WTC11 (cell line): ENCODE measurements around the gene EFNA5. TPM values are rescaled to one million over a fixed set of nuclear protein-coding genes. Genes with fewer than 3 reads are reported as not detected.
A peak's percentile ranks its signal among the peaks of the same experiment; 100 is the strongest.

Experiments
- ATAC-seq: fragments of 200-7000 bp; cut with Tn5 transposase; 2 replicates; pipeline ENCODE4 v1.10.0; 2021; ENCODE audit warnings: mild to moderate bottlenecking, moderate library complexity
- CTCF ChIA-PET: fragments of 300-600 bp; sonication (Branson Sonifier 250); formaldehyde crosslinking; loops from one replicate; lab custom pipeline; 2021; ENCODE audit warnings: antibody characterized with exemption; lab: Charles Lee
- POLR2A ChIA-PET: fragments of 350-600 bp; sonication (Branson Sonifier 250); formaldehyde crosslinking; loops from one replicate; lab custom pipeline; 2021; ENCODE audit warnings: antibody characterized with exemption; lab: Charles Lee
- DNase-seq: peaks from one replicate; pipeline ENCODE4 v3.0.0; 2021; ENCODE audit warnings: low spot score
- H3K27ac Mint-ChIP-seq: 2 replicates; pipeline ENCODE4 v1.8.0; 2021; ENCODE audit warnings: mixed read lengths
- H3K27me3 Mint-ChIP-seq: 2 replicates; pipeline ENCODE4 v1.8.0; 2021; ENCODE audit warnings: low read depth, mild to moderate bottlenecking, moderate library complexity, mixed read lengths
- H3K36me3 Mint-ChIP-seq: 2 replicates; pipeline ENCODE4 v1.8.0; 2021; ENCODE audit warnings: mixed read lengths
- H3K4me1 Mint-ChIP-seq: 2 replicates; pipeline ENCODE4 v1.8.0; 2022; ENCODE audit warnings: mixed read lengths
- H3K4me3 Mint-ChIP-seq: 2 replicates; pipeline ENCODE4 v1.8.0; 2021; ENCODE audit warnings: mild to moderate bottlenecking, moderate library complexity, mixed read lengths
- H3K9me3 Mint-ChIP-seq: 2 replicates; pipeline ENCODE4 v1.8.0; 2021; ENCODE audit warnings: mixed read lengths
- CREB1 ChIP-seq: sonication (generic); formaldehyde crosslinking; IDR thresholded peaks from 2 replicates; pipeline ENCODE4 v1.8.0; 2023; ENCODE audit warnings: mild to moderate bottlenecking, missing genetic modification reagents
- CREM ChIP-seq: sonication (generic); formaldehyde crosslinking; IDR thresholded peaks from 2 replicates; pipeline ENCODE4 v1.8.1; 2022; ENCODE audit warnings: mild to moderate bottlenecking, missing genetic modification reagents, moderate library complexity
- ESRRA ChIP-seq: sonication (generic); formaldehyde crosslinking; IDR thresholded peaks from 2 replicates; pipeline ENCODE4 v1.8.1; 2022; ENCODE audit warnings: mild to moderate bottlenecking, missing genetic modification reagents, borderline replicate concordance
- GABPB1 ChIP-seq: sonication (generic); formaldehyde crosslinking; IDR thresholded peaks from 2 replicates; pipeline ENCODE4 v1.8.1; 2023; ENCODE audit warnings: mild to moderate bottlenecking, missing genetic modification reagents
- JAZF1 ChIP-seq: fragments of 250-450 bp; sonication (Bioruptor Pico); IDR thresholded peaks from 2 replicates; pipeline ENCODE4 v1.9.0; 2021; ENCODE audit warnings: moderate library complexity, mild to moderate bottlenecking, inconsistent platforms
- MYBL2 ChIP-seq: sonication (generic); formaldehyde crosslinking; IDR thresholded peaks from 2 replicates; pipeline ENCODE4 v1.8.1; 2023; ENCODE audit warnings: mild to moderate bottlenecking, moderate library complexity, missing genetic modification reagents
- NFE2L1 ChIP-seq: sonication (generic); formaldehyde crosslinking; IDR thresholded peaks from 2 replicates; pipeline ENCODE4 v1.8.1; 2023; ENCODE audit warnings: missing genetic modification reagents
- NR2C2 ChIP-seq: sonication (generic); formaldehyde crosslinking; IDR thresholded peaks from 2 replicates; pipeline ENCODE4 v1.8.0; 2022; ENCODE audit warnings: mild to moderate bottlenecking, missing genetic modification reagents
- RELA ChIP-seq: sonication (generic); formaldehyde crosslinking; IDR thresholded peaks from 2 replicates; pipeline ENCODE4 v1.8.1; 2022; ENCODE audit warnings: missing genetic modification reagents, mild to moderate bottlenecking, borderline replicate concordance
- SMAD3 ChIP-seq: sonication (generic); formaldehyde crosslinking; IDR thresholded peaks from 2 replicates; pipeline ENCODE4 v1.8.0; 2022; ENCODE audit warnings: missing genetic modification reagents, mild to moderate bottlenecking, borderline replicate concordance
- SMAD4 ChIP-seq: sonication (generic); formaldehyde crosslinking; IDR thresholded peaks from 2 replicates; pipeline ENCODE4 v1.8.0; 2022; ENCODE audit warnings: mild to moderate bottlenecking, missing genetic modification reagents
- SOX15 ChIP-seq: fragments of 250-450 bp; sonication (Bioruptor Pico); IDR thresholded peaks from 2 replicates; pipeline ENCODE4 v1.9.0; 2021; ENCODE audit warnings: mild to moderate bottlenecking
- TEAD1 ChIP-seq: sonication (generic); formaldehyde crosslinking; IDR thresholded peaks from 2 replicates; pipeline ENCODE4 v1.8.0; 2022; ENCODE audit warnings: mild to moderate bottlenecking, missing genetic modification reagents
- TEAD4 ChIP-seq: sonication (generic); formaldehyde crosslinking; IDR thresholded peaks from 2 replicates; pipeline ENCODE4 v1.8.0; 2022; ENCODE audit warnings: mild to moderate bottlenecking, missing genetic modification reagents
- ZNF416 ChIP-seq: fragments of 250-450 bp; sonication (Bioruptor Pico); IDR thresholded peaks from 2 replicates; pipeline ENCODE4 v1.9.0; 2021; ENCODE audit warnings: mild to moderate bottlenecking, inconsistent platforms
- ZNF671 ChIP-seq: fragments of 250-450 bp; sonication (Bioruptor Pico); IDR thresholded peaks from 2 replicates; pipeline ENCODE4 v1.8.0; 2021; ENCODE audit warnings: mild to moderate bottlenecking
- total RNA-seq: library from RNA; stranded (reverse); gene quantifications from 3 replicates; pipeline ENCODE4 v1.2.3, GENCODE V29; 2021
- TF ChIP-seq, protein P1 (sequence below): sonication (generic); formaldehyde crosslinking; IDR thresholded peaks from 2 replicates; pipeline ENCODE4 v1.8.1; 2023; ENCODE audit warnings: mild to moderate bottlenecking, missing genetic modification reagents
- TF ChIP-seq, protein P2 (sequence below): sonication (generic); formaldehyde crosslinking; IDR thresholded peaks from 2 replicates; pipeline ENCODE4 v1.8.0; 2023; ENCODE audit warnings: mild to moderate bottlenecking, missing genetic modification reagents
- TF ChIP-seq, protein P3 (sequence below): sonication (generic); formaldehyde crosslinking; IDR thresholded peaks from 2 replicates; pipeline ENCODE4 v1.8.1; 2022; ENCODE audit warnings: missing genetic modification reagents, borderline replicate concordance
- TF ChIP-seq, protein P4 (sequence below): sonication (generic); formaldehyde crosslinking; IDR thresholded peaks from 2 replicates; pipeline ENCODE4 v1.8.1; 2023; ENCODE audit warnings: mild to moderate bottlenecking, moderate library complexity, missing genetic modification reagents
- TF ChIP-seq, protein P5 (sequence below): sonication (generic); formaldehyde crosslinking; IDR thresholded peaks from 2 replicates; pipeline ENCODE4 v1.8.0; 2022; ENCODE audit warnings: mild to moderate bottlenecking, missing genetic modification reagents
- TF ChIP-seq, protein P6 (sequence below): sonication (generic); formaldehyde crosslinking; IDR thresholded peaks from 2 replicates; pipeline ENCODE4 v1.8.1; 2022; ENCODE audit warnings: mild to moderate bottlenecking, moderate library complexity, missing genetic modification reagents
- TF ChIP-seq, protein P7 (sequence below): sonication (generic); formaldehyde crosslinking; IDR thresholded peaks from 2 replicates; pipeline ENCODE4 v1.8.0; 2023; ENCODE audit warnings: missing genetic modification reagents

Gene EFNA5
- total RNA-seq, 1 experiment from 2014 or later = 17.4 TPM

DNA sequence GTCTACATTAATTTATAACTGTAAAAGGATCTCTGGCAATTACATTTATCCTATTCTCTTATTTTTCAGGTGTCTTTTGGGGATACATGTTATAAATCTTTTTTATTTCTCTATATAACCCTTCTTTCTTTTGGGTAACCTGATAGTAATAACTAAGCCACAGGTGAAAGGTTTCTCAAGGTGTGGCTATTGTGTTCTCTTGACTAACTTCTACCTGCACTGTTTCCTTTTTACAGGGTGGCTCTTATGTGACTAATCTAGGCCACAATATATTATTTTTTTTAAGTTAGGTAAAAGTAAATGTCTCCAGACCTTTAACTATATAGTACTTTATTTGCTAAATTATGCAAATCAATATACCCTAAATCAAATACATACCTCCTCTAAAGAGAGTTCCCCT, 193.2 kb downstream of the EFNA5 start (continued):
- TF ChIP-seq, protein P1, sequence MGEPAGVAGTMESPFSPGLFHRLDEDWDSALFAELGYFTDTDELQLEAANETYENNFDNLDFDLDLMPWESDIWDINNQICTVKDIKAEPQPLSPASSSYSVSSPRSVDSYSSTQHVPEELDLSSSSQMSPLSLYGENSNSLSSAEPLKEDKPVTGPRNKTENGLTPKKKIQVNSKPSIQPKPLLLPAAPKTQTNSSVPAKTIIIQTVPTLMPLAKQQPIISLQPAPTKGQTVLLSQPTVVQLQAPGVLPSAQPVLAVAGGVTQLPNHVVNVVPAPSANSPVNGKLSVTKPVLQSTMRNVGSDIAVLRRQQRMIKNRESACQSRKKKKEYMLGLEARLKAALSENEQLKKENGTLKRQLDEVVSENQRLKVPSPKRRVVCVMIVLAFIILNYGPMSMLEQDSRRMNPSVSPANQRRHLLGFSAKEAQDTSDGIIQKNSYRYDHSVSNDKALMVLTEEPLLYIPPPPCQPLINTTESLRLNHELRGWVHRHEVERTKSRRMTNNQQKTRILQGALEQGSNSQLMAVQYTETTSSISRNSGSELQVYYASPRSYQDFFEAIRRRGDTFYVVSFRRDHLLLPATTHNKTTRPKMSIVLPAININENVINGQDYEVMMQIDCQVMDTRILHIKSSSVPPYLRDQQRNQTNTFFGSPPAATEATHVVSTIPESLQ (CRISPR knock-in tag) = no peak

DNA sequence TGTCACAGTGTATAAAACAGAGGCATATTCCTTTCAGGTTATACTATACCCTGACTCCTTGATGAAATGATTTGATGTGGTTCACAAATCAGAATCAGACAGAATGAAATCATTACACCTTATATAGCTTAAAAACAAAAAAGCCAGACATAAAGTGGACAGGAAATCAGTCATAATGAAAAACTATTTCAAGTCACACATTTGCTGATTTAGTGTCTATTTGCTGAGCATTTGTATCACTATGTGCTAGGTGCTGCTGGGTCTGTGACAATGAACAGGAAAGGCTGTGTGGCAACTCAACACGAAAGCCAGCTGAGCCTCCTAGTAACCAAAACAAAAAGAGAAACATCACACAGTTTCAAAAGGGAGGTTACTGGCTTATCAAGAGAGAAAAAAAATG, 194.0 kb downstream of the EFNA5 start:
- Mint-ChIP-seq H3K27me3 (no peaks in the 10 kb centered on the region; the same call in 1 of the 2 replicates), H3K27ac (peak overlapping the region; percentile 39; the same call in 1 of the 2 replicates), H3K36me3 (no peaks in the 10 kb centered on the region), H3K4me3 (no peak overlapping the region), H3K4me1 (peaks cover 80% of the 10 kb centered on the region), H3K9me3 (no peaks in the 10 kb centered on the region)
- POLR2A ChIA-PET = no interaction called here
- DNase-seq = no peak
- CTCF ChIA-PET = interaction anchor here (1.7 kb wide), 1 partner anchor 95 kb away, joined by 8 read pairs; no protein-coding TSS in a partner anchor
- TF ChIP-seq, protein P2, sequence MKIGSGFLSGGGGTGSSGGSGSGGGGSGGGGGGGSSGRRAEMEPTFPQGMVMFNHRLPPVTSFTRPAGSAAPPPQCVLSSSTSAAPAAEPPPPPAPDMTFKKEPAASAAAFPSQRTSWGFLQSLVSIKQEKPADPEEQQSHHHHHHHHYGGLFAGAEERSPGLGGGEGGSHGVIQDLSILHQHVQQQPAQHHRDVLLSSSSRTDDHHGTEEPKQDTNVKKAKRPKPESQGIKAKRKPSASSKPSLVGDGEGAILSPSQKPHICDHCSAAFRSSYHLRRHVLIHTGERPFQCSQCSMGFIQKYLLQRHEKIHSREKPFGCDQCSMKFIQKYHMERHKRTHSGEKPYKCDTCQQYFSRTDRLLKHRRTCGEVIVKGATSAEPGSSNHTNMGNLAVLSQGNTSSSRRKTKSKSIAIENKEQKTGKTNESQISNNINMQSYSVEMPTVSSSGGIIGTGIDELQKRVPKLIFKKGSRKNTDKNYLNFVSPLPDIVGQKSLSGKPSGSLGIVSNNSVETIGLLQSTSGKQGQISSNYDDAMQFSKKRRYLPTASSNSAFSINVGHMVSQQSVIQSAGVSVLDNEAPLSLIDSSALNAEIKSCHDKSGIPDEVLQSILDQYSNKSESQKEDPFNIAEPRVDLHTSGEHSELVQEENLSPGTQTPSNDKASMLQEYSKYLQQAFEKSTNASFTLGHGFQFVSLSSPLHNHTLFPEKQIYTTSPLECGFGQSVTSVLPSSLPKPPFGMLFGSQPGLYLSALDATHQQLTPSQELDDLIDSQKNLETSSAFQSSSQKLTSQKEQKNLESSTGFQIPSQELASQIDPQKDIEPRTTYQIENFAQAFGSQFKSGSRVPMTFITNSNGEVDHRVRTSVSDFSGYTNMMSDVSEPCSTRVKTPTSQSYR (CRISPR knock-in tag) = no peak
- TF ChIP-seq SMAD3 (CRISPR knock-in tag) (no peak), ZNF416 (no peak), ESRRA (no peak), CREM (CRISPR knock-in tag) (no peak), GABPB1 (CRISPR knock-in tag) (no peak), NR2C2 (CRISPR knock-in tag) (no peak), SOX15 (no peak)
- ATAC-seq = no peak

DNA sequence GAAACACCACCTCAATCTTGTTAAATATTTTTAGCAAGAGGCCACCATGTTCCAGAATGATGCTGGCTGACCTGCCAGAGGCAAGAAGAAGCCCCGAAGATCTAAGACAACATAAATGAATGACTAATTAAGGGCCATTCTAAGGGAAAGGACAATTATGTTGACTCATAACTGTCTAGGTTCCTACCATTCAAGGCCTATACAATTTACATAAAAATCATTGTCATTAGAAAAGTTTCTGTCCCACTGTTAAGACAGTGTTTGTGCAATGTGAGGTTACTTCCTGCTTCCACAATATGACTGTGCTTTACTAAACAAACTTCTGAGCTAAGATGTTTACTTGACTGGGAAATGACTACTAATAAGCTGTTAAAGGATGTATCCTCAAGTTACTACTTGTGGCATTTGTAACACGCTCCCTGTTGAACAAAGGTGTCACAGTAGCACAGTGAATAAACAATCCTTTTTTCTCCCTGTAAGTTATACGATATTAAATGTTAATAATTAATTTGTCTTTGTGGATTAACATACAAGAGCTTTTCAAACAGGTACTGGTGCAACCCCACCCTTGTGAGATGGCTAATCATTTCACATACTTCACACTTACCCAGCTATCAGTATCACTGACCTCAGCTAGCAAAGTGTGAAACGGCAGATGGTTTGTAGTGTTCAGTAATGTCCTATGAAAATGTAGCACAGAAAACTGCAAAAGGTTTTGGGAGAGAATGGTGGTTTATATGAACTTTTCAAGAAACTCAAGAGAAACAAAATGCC, 195.8 kb downstream of the EFNA5 start:
- Mint-ChIP-seq H3K4me1 (peaks cover 88% of the 10 kb centered on the region), H3K4me3 (no peak overlapping the region), H3K36me3 (no peaks in the 10 kb centered on the region), H3K27ac (no peak overlapping the region), H3K27me3 (no peaks in the 10 kb centered on the region; the same call in 1 of the 2 replicates), H3K9me3 (no peaks in the 10 kb centered on the region)
- ATAC-seq (no peak), DNase-seq (no peak)
- POLR2A ChIA-PET = no interaction called here
- CTCF ChIA-PET = interaction anchor here (0.8 kb wide), 1 partner anchor 97 kb away, joined by 4 read pairs; no protein-coding TSS in a partner anchor
- TF ChIP-seq ESRRA (no peak), RELA (CRISPR knock-in tag) (no peak), SMAD3 (CRISPR knock-in tag) (no peak), ZNF671 (CRISPR knock-in tag) (no peak), CREB1 (no peak), TEAD4 (no peak), NFE2L1 (CRISPR knock-in tag) (no peak), SMAD4 (no peak), NR2C2 (CRISPR knock-in tag) (no peak), MYBL2 (CRISPR knock-in tag) (no peak), ZNF416 (no peak), GABPB1 (CRISPR knock-in tag) (no peak), TEAD1 (CRISPR knock-in tag) (no peak), JAZF1 (CRISPR knock-in tag) (no peak)
- TF ChIP-seq, protein P3, sequence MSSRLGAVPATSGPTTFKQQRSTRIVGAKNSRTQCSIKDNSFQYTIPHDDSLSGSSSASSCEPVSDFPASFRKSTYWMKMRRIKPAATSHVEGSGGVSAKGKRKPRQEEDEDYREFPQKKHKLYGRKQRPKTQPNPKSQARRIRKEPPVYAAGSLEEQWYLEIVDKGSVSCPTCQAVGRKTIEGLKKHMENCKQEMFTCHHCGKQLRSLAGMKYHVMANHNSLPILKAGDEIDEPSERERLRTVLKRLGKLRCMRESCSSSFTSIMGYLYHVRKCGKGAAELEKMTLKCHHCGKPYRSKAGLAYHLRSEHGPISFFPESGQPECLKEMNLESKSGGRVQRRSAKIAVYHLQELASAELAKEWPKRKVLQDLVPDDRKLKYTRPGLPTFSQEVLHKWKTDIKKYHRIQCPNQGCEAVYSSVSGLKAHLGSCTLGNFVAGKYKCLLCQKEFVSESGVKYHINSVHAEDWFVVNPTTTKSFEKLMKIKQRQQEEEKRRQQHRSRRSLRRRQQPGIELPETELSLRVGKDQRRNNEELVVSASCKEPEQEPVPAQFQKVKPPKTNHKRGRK (CRISPR knock-in tag) = no peak
- TF ChIP-seq, protein P4, sequence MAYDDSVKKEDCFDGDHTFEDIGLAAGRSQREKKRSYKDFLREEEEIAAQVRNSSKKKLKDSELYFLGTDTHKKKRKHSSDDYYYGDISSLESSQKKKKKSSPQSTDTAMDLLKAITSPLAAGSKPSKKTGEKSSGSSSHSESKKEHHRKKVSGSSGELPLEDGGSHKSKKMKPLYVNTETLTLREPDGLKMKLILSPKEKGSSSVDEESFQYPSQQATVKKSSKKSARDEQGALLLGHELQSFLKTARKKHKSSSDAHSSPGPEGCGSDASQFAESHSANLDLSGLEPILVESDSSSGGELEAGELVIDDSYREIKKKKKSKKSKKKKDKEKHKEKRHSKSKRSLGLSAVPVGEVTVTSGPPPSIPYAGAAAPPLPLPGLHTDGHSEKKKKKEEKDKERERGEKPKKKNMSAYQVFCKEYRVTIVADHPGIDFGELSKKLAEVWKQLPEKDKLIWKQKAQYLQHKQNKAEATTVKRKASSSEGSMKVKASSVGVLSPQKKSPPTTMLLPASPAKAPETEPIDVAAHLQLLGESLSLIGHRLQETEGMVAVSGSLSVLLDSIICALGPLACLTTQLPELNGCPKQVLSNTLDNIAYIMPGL = no peak
- TF ChIP-seq, protein P5, sequence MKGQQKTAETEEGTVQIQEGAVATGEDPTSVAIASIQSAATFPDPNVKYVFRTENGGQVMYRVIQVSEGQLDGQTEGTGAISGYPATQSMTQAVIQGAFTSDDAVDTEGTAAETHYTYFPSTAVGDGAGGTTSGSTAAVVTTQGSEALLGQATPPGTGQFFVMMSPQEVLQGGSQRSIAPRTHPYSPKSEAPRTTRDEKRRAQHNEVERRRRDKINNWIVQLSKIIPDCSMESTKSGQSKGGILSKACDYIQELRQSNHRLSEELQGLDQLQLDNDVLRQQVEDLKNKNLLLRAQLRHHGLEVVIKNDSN (CRISPR knock-in tag) = no peak
- TF ChIP-seq, protein P6, sequence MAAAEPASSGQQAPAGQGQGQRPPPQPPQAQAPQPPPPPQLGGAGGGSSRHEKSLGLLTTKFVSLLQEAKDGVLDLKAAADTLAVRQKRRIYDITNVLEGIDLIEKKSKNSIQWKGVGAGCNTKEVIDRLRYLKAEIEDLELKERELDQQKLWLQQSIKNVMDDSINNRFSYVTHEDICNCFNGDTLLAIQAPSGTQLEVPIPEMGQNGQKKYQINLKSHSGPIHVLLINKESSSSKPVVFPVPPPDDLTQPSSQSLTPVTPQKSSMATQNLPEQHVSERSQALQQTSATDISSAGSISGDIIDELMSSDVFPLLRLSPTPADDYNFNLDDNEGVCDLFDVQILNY (CRISPR knock-in tag) = no peak
- TF ChIP-seq, protein P7, sequence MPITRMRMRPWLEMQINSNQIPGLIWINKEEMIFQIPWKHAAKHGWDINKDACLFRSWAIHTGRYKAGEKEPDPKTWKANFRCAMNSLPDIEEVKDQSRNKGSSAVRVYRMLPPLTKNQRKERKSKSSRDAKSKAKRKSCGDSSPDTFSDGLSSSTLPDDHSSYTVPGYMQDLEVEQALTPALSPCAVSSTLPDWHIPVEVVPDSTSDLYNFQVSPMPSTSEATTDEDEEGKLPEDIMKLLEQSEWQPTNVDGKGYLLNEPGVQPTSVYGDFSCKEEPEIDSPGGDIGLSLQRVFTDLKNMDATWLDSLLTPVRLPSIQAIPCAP = no peak
